GM19438 (cell line): ENCODE measurements around the gene CACNA2D4.

ENCODE experiments used
- ATAC-seq: cut with Tn5 transposase; IDR thresholded peaks from one replicate; pipeline ENCODE4 v1.9.1; 2021; ENCODE audit warnings: low read depth; ENCODE audit not compliant: unreplicated experiment

CACNA2D4 gene

GRCh38 chr12:1890119-1890703, 28.2 kb downstream of the CACNA2D4 start:
- ATAC-seq: no peak

- no peak for ATAC-seq
Observed at GRCh38 chr12:1888923-1889322, 29.5 kb downstream of the CACNA2D4 start.

DNA sequence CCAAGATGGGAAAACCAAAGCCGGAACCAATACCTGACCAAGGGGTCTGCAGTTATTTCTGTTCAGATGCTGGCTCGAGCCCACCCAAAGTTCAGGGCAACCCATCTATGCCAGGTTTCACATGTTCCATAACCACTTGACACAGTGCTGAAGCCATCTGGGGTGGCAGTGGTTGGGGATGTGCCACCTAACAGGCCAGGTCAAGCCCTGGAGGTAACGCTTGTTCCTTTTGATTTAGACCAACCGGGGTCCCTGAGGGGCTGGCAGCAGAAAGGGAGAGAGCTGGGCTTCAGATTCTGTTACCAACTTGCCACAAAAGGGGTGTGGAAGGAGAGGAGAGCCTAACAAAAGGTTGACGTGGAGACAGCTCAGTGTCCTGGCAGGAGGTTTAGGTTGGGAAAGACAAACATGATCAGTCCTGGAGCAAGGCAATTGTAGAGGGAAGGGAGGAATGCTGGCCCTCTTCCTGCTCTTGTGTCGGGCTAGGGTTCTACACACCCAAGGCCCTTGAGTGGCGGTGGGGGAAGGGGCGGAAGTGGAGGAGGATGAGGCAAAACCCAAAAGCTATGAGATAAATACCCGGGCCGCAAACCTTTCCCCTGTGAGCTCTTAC, 31.9 kb downstream of the CACNA2D4 start:
- no peak for ATAC-seq

GRCh38 chr12:1885599-1886245, 32.7 kb downstream of the CACNA2D4 start:
- no peak for ATAC-seq

DNA sequence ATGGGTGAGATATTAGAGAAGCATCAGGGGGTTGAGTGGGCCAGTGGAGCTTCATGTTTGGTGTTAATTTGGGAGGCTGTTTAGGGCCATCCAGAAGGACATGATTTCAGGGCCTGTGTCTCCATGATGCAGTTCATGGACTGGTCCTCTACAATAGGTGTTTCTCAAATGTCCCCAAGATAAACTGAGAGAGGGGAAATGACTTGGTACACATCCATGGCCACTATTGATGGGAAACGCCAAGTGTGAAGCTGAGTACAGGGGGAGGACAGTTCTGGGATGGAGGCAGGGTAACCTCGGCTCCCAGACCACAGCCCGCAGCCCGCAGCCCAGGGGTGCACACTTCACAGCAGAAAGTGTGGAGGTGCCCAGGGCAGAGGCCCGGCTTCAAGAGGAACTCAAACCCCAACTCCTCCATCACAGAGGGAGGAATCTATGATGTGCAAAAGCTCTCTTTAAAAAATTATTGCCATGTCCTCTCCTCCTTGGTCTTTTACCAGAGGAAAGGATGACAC, 33.3 kb downstream of the CACNA2D4 start:
- ATAC-seq: no peak

DNA sequence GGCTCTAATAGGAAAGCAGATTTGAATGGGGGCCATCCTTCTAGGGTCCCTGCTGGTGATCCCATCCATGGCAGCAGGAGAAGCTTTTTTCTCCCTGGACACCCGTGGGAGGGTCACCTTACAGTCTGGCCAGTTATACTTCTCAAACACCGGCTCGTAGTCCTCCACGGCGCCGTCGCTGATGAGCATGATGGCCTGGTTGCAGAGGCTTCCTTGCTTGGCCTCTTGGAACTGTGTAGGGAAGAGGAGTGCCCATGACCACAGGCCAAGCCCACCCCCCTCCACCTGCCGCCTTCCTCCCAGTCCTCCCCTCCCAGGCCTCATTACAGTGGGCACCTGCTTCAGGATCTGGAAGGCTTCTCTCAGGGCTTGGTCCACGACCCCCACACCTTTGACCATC, 33.8 kb downstream of the CACNA2D4 start:
- no peak for ATAC-seq

GRCh38 chr12:1883513-1883912, 34.9 kb downstream of the CACNA2D4 start:
- no peak for ATAC-seq

GRCh38 chr12:1882850-1883470, 35.5 kb downstream of the CACNA2D4 start:
- no peak for ATAC-seq

DNA sequence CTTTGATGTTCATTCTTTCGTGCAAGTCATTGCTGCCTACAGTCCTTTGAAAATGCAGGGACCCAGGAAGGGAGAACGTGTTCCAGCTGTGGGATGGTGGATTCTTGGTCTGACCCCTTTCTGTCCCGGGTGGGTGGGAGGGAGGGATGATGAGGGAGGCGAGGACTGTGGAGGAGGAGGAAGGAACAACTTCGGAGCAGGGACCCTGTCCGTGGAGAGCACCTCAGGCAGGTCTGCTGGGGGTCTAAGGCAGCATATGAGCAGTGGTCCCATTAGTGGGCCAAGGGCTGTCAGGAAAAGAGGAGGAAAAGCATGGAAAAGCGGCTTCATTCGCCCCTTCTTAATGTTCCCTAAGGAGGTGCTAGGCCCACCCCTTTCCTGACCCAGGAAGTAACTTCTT, 36.0 kb downstream of the CACNA2D4 start:
- no peak for ATAC-seq

DNA sequence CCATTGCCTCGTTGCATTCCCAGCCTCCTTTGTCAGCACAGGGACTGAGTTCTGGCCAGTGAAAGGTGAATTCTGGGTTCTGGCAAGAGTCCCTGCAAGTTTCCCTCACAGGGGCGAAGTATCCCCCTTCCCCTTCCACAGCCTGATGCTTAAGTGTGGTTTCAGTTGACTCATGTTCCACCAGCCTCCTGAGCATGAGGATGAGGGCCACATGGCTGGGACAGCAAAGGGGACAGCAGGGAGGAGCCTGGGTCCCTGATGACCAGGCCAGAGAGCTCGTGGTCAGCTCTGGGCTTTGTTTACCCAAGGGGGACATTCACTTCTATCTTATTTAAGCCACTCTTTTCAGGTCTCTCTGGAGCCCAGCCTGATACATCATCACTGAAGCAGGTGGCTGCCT, 36.5 kb downstream of the CACNA2D4 start:
- no peak for ATAC-seq

GRCh38 chr12:1881301-1881700, 37.2 kb downstream of the CACNA2D4 start:
- ATAC-seq: no peak

GRCh38 chr12:1880876-1881275, 37.6 kb downstream of the CACNA2D4 start:
- ATAC-seq: no peak

- no peak for ATAC-seq
Observed at GRCh38 chr12:1880153-1880845, 38.2 kb downstream of the CACNA2D4 start.

- no peak for ATAC-seq
Observed at GRCh38 chr12:1879633-1880032, 38.8 kb downstream of the CACNA2D4 start.

DNA sequence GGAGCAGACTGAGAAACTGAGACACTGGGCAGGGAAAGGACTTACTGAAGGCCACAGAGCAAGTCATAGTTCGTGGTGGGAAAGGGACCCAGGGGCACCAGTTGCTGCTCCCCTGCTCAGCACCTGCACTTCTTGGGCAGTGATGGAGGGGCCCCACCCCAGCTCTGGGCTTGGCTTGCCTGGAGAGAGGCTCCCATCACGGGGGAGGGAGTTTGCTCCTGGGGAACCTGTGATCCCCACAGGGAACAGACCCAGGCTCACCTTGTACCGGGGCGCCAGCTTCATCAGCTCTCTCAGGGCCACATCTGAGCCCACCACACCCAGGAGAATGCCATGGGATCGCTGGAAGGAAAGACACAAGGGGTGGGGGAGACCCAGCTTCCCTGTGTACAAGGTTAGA, 39.8 kb downstream of the CACNA2D4 start:
- ATAC-seq: no peak

GRCh38 chr12:1878214-1878613, 40.2 kb downstream of the CACNA2D4 start:
- no peak for ATAC-seq

DNA sequence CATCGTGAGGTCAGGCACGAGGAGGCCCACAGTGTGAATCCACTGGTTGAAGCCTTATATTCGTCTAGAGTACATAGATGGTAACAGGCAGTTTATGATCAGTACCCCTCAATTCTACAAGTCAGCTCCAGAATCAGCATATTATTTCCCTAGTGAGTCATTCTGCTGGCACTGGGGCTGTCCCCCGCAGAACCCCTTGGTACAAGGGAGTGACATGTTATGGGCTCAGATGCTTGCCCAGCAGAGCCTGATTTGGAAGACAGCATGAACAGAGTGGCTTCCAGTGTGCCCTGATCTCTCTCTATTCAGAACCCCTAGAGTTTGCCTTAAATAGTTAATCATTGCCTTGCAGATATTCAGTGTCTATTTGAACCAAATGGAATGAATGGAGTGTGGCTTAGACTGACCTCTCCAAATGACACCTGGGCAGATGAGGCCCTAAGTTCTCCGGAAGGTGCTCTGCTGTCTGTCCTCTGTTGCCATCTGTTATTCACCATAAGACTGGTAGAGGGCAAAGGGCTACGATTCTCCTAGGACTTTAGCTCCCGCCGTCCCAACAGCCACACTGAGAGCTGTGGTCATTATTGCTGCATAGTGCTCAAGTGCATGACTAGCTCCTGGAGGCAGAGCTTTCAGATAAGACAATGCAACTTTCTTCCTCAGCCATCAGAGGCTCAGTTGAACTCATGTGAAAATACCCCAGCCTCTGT, 41.1 kb downstream of the CACNA2D4 start:
- ATAC-seq: no peak

- no peak for ATAC-seq
Observed at GRCh38 chr12:1876086-1876485, 42.4 kb downstream of the CACNA2D4 start.

DNA sequence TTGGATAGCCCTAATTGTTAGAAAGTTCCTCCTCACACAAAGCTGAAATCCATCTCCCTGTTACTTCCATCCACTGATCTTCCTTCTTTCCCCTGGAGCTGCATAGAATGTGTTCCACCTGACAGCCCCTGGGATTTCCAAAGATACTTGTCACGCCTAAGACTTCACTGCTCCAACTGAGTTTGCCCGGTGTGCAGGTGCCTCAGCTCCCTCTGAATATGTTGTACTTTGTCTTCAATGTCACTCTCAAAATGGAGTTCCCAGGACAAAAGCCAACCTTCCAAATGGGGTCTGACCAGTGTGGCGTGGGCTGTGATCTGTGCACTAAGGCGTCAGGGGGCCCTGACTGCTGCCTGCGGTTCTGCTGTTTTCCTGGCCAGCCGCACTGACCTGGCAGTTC, 42.8 kb downstream of the CACNA2D4 start:
- no peak for ATAC-seq
